AG10803 (cell line): ENCODE results near the gene RUNDC3A.

Source experiments
- DNase-seq: peaks from one replicate; pipeline ENCODE4 v3.0.0; 2010; ENCODE audit warnings: low read depth
- H3K4me3 ChIP-seq: 2 replicates; pipeline ENCODE4 v1.5.1; 2011; ENCODE audit warnings: mild to moderate bottlenecking, low read length, control low read depth
- TF ChIP-seq, protein P1 (sequence below): conservative IDR thresholded peaks from 2 replicates; pipeline ENCODE4 v1.5.1; 2011; ENCODE audit warnings: mild to moderate bottlenecking, low read length, control low read depth, inconsistent platforms

The RUNDC3A gene

DNA sequence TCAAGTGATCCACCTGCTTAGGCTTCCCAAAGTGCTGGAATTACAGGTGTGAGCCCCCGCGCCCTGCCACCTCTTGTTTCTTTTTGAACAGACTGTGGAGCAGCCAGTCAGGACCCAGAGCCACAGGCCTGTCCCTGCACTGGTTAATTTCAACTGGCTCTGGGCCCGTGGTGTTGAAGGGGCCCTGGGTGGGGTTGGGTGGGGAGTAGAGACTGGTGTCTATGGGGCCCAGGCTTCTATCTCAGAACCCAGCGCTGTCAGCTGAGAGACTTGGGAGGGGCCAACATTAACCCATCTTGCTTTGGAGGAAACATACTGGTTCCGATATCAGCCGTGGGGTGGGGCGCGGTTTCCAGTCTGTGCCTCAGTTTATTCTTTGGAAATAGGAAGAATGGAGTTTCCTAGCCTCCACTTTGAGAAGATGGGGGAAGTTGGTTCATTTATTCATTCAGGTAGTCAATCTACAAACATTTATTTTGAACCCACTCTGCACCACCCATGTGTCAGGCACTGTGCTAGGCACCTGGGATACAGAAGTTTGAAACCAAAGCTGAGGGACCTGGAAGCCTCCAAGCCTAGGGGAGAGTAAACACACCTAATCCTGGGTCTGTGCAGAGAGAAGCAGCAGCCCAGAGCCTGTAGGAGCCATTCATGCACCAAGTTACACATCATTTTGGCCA lies 24.9 kb upstream of the RUNDC3A start:
- no peak overlapping the region for H3K4me3 ChIP-seq
- no peak for DNase-seq
- TF ChIP-seq, protein P1, sequence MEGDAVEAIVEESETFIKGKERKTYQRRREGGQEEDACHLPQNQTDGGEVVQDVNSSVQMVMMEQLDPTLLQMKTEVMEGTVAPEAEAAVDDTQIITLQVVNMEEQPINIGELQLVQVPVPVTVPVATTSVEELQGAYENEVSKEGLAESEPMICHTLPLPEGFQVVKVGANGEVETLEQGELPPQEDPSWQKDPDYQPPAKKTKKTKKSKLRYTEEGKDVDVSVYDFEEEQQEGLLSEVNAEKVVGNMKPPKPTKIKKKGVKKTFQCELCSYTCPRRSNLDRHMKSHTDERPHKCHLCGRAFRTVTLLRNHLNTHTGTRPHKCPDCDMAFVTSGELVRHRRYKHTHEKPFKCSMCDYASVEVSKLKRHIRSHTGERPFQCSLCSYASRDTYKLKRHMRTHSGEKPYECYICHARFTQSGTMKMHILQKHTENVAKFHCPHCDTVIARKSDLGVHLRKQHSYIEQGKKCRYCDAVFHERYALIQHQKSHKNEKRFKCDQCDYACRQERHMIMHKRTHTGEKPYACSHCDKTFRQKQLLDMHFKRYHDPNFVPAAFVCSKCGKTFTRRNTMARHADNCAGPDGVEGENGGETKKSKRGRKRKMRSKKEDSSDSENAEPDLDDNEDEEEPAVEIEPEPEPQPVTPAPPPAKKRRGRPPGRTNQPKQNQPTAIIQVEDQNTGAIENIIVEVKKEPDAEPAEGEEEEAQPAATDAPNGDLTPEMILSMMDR: no peak

- TF ChIP-seq, protein P1: no peak
- no peak overlapping the region for H3K4me3 ChIP-seq
- no peak for DNase-seq
These were observed 24.4 kb upstream of the RUNDC3A start for GRCh38 chr17:44284024-44284400.

GRCh38 chr17:44287651-44288050 lies 20.8 kb upstream of the RUNDC3A start:
- TF ChIP-seq, protein P1: no peak
- H3K4me3 ChIP-seq: no peak overlapping the region
- DNase-seq: no peak

DNA sequence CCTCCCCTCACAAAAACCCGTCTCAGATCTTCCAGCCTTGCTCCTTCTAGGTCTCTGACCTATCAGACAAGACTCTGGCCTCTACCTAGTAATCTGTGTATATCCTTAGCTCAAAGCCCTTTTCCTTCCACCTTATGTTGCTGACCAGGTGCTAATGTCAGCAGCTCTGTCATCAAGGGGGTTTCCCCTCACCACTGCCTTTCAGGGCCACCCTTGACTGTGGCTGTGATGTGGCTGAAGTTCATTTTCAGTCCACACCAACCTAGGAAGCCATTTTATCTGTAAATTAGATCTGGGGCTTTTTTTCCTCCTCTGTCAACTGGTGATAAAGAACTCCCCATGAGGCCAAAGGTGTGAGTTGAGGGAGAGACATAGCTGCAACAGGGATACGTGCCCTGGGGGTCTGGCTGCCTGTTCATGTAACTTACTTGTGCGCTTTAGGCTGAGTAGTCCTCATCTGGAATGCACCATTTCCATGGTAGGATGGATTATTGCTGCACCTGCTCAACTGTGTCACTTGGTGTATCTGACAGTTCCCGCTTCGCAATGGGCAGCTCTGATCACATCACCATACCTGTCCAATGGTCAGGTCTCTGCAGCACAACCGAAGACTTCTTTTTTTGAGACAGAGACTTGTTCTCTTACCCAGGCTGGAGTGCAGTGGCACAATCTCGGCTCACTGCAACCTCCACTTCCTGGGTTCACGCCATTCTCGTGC lies 14.7 kb upstream of the RUNDC3A start:
- TF ChIP-seq, protein P1: no peak
- no peak for DNase-seq
- no peak overlapping the region for H3K4me3 ChIP-seq

GRCh38 chr17:44297975-44298374 lies 10.4 kb upstream of the RUNDC3A start:
- H3K4me3 ChIP-seq: no peak overlapping the region
- no peak for DNase-seq
- TF ChIP-seq, protein P1: no peak

GRCh38 chr17:44304651-44305050 lies 3.8 kb upstream of the RUNDC3A start:
- no peak overlapping the region for H3K4me3 ChIP-seq
- DNase-seq: peak; percentile 25
- TF ChIP-seq, protein P1: no peak
